ENCODE data around the gene RASSF3. TPM values are rescaled to one million over a fixed set of nuclear protein-coding genes. Genes with fewer than 3 reads are reported as not detected.
A peak's percentile ranks its signal among the peaks of the same experiment; 100 is the strongest.

RASSF3 gene
- polyA plus RNA-seq, 3 donors = 6.6 to 77.9 (median 14.5) TPM

GRCh38 chr12:64678248-64678647 is 68.0 kb downstream of the RASSF3 start:
- no peak overlapping the region for H3K4me2 ChIP-seq (replicated peaks; ENCODE audit: extremely low read depth, low read length, poor library complexity, severe bottlenecking)
- no peak overlapping the region for H3K9ac ChIP-seq (ENCODE audit: insufficient read depth, low read length, poor library complexity, severe bottlenecking)
- Mint-ChIP-seq H3K27me3 (ENCODE audit: low read depth in 3 of 3) (peaks cover 0 to 4% (median 0%) of the 10 kb centered on the region in 3 donors), H3K9me3 (no peaks in the 10 kb centered on the region), H3K4me1 (peaks cover 88% of the 10 kb centered on the region), H3K4me3 (no peak overlapping the region), H3K36me3 (peaks cover 16 to 33% of the 10 kb centered on the region in 2 donors), H3K27ac (peak overlapping the region in 3 of 7 donors; percentile 8 to 75 (median 18))
- no peak for TF ChIP-seq CTCF (IDR thresholded peaks at IDR 0.05)
- no peak overlapping the region for H3K4me3 ChIP-seq (replicated peaks in 1 of 3; ENCODE audit: low read depth in 2 of 3, low read length in 3 of 3)
- no peak overlapping the region for H2AFZ ChIP-seq (ENCODE audit: insufficient read depth, low read depth, low read length, poor library complexity, severe bottlenecking)
- peaks cover 4 to 25% of the 10 kb centered on the region in 2 donors for H3K36me3 ChIP-seq (replicated peaks in 1 of 2; ENCODE audit: control insufficient read depth in 1 of 2, insufficient read depth in 2 of 2, low read length in 2 of 2)
- no CpG with 5 or more reads among the region's 2 CpGs for WGBS (ENCODE audit: insufficient coverage)
- intact Hi-C loops (cut with micrococcal nuclease) = no loop called here
- DNase-seq = no peak
- peak overlapping the region in 1 of 2 donors; percentile 77 for H3K27ac ChIP-seq (ENCODE audit: low read depth in 1 of 2, low read length in 2 of 2)
- H3K4me1 ChIP-seq (ENCODE audit: control insufficient read depth in 1 of 2, insufficient read depth in 2 of 2, low read length in 2 of 2) = peaks cover 85 to 95% of the 10 kb centered on the region in 2 donors
- H3K27me3 ChIP-seq (ENCODE audit: control insufficient read depth in 2 of 2, insufficient read depth in 2 of 2, low read length in 2 of 2) = no peaks in the 10 kb centered on the region
- H3K9me3 ChIP-seq (replicated peaks in 1 of 2; ENCODE audit: control insufficient read depth in 1 of 2, insufficient read depth in 1 of 2, low read length in 2 of 2) = no peaks in the 10 kb centered on the region
- H3K79me2 ChIP-seq (ENCODE audit: insufficient read depth, low read length) = peaks cover 100% of the 10 kb centered on the region
- peaks cover 100% of the 10 kb centered on the region for H4K20me1 ChIP-seq (ENCODE audit: insufficient read depth, low read length)

GRCh38 chr12:64678835-64679234 is 68.5 kb downstream of the RASSF3 start:
- intact Hi-C loops (cut with micrococcal nuclease) = no loop called here
- Histone ChIP-seq H3K4me1 (ENCODE audit: control insufficient read depth in 1 of 2, insufficient read depth in 2 of 2, low read length in 2 of 2) (peaks cover 85 to 95% of the 10 kb centered on the region in 2 donors), H3K9ac (ENCODE audit: insufficient read depth, low read length, poor library complexity, severe bottlenecking) (no peak overlapping the region), H3K27me3 (ENCODE audit: control insufficient read depth in 2 of 2, insufficient read depth in 2 of 2, low read length in 2 of 2) (no peaks in the 10 kb centered on the region), H2AFZ (ENCODE audit: insufficient read depth, low read depth, low read length, poor library complexity, severe bottlenecking) (no peak overlapping the region), H3K9me3 (replicated peaks in 1 of 2; ENCODE audit: control insufficient read depth in 1 of 2, insufficient read depth in 1 of 2, low read length in 2 of 2) (no peaks in the 10 kb centered on the region), H4K20me1 (ENCODE audit: insufficient read depth, low read length) (peaks cover 100% of the 10 kb centered on the region), H3K4me3 (replicated peaks in 1 of 3; ENCODE audit: low read depth in 2 of 3, low read length in 3 of 3) (no peak overlapping the region), H3K4me2 (replicated peaks; ENCODE audit: extremely low read depth, low read length, poor library complexity, severe bottlenecking) (no peak overlapping the region), H3K36me3 (replicated peaks in 1 of 2; ENCODE audit: control insufficient read depth in 1 of 2, insufficient read depth in 2 of 2, low read length in 2 of 2) (peaks cover 2 to 22% of the 10 kb centered on the region in 2 donors), H3K79me2 (ENCODE audit: insufficient read depth, low read length) (peaks cover 100% of the 10 kb centered on the region), H3K27ac (ENCODE audit: low read depth in 1 of 2, low read length in 2 of 2) (peak overlapping the region; percentile 46 to 77)
- H3K4me1 Mint-ChIP-seq = peaks cover 88% of the 10 kb centered on the region
- H3K4me3 Mint-ChIP-seq = no peak overlapping the region
- peaks cover 16 to 27% of the 10 kb centered on the region in 2 donors for H3K36me3 Mint-ChIP-seq
- no peaks in the 10 kb centered on the region for H3K27me3 Mint-ChIP-seq (ENCODE audit: low read depth in 3 of 3)
- H3K9me3 Mint-ChIP-seq = no peaks in the 10 kb centered on the region
- peak overlapping the region; percentile 18 to 93 (median 70) for H3K27ac Mint-ChIP-seq
- 67% methylated on average over 3 of the region's 5 CpGs for WGBS (ENCODE audit: insufficient coverage)
- no peak for DNase-seq
- no peak for TF ChIP-seq CTCF (IDR thresholded peaks at IDR 0.05)

All from CD14-positive monocyte (primary cell).